IPS DF 6.9 (cell line): ENCODE measurements around the gene METTL13.
A peak's percentile ranks its signal among the peaks of the same experiment; 100 is the strongest.

Source experiments
- DNase-seq: peaks from one replicate; pipeline ENCODE4 v3.0.0-alpha.2; 2013; ENCODE audit warnings: low read depth, low spot score
- H3K27ac ChIP-seq: one replicate; pipeline ENCODE4 v1.5.1; 2013; ENCODE audit warnings: low read length, control low read depth
- H3K27me3 ChIP-seq: 2 replicates; pipeline ENCODE4 v1.6.1; 2013; ENCODE audit warnings: mild to moderate bottlenecking, low read length; ENCODE audit not compliant: control insufficient read depth, insufficient read depth
- H3K36me3 ChIP-seq: 2 replicates; pipeline ENCODE4 v1.6.1; 2013; ENCODE audit warnings: low read length; ENCODE audit not compliant: control insufficient read depth, insufficient read depth
- H3K4me1 ChIP-seq: 2 replicates; pipeline ENCODE4 v1.6.1; 2013; ENCODE audit warnings: low read length; ENCODE audit not compliant: control insufficient read depth, insufficient read depth
- H3K4me3 ChIP-seq: 2 replicates; pipeline ENCODE4 v1.5.1; 2013; ENCODE audit warnings: mild to moderate bottlenecking, low read length
- H3K9me3 ChIP-seq: 2 replicates; pipeline ENCODE4 v1.6.1; 2013; ENCODE audit warnings: low read length, inconsistent platforms; ENCODE audit not compliant: control insufficient read depth, insufficient read depth
- WGBS: extraction: QIAGEN DNeasy Blood & Tissue Kit; methylation state at CpG from one replicate; pipeline ENCODE4 v1.1.7; 2013; ENCODE audit warnings: mixed read lengths, missing lambda C conversion rate; ENCODE audit not compliant: insufficient read length, insufficient coverage; 5-methylcytosine and 5-hydroxymethylcytosine counted together

METTL13 gene

DNA sequence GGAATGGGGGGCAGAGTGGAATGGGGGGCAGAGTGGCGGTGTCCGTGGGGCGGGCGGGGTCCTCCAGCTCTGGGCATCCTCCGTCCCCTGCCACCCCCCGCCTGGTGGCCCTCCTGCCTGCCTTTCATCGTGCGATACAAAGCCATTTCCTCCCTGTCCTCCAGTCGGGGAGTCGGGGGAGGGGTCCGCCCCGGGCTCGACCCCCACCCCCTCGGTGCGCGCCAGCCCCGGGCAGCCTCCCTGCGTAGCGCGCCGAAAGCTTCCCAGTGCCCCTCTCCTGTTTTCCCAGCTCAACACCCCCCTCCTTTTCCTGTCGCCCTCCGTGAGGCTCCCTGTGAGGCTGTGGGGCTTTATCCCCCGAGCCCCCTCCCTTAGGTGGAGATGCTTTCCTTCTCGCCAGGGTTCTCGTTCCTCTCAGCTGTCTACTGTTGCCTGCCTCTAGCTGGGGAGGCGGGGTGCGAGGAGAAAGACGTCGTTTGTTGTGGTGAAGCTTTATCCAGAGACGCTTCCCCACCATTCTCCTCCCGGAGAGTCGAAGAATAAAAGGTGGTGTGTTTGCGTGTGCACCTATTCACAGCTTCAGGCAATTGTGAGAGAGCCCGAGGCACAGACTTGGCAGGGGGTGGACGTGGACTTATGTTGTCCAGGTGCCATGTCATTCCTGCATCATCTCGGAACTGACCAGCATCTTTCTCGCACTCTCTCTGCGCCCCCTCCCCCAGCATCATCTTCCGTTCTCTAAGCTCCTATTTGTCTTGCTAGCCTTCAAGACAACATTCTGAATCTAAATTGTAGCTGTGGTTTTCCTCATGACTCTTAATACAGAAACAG lies 60.7 kb downstream of the METTL13 start:
- no peaks in the 10 kb centered on the region for H3K9me3 ChIP-seq
- H3K27ac ChIP-seq: no peak overlapping the region
- no peaks in the 10 kb centered on the region for H3K36me3 ChIP-seq
- H3K4me3 ChIP-seq: peak overlapping the region; percentile 76; the same call in 1 of the 2 replicates
- DNase-seq: no peak
- H3K4me1 ChIP-seq: 0 out of 2 replicates have a peak, but pooled peaks cover 1% of the 10 kb centered on the region
- H3K27me3 ChIP-seq: no peaks in the 10 kb centered on the region
- no CpG with 5 or more reads among the region's 40 CpGs for WGBS

DNA sequence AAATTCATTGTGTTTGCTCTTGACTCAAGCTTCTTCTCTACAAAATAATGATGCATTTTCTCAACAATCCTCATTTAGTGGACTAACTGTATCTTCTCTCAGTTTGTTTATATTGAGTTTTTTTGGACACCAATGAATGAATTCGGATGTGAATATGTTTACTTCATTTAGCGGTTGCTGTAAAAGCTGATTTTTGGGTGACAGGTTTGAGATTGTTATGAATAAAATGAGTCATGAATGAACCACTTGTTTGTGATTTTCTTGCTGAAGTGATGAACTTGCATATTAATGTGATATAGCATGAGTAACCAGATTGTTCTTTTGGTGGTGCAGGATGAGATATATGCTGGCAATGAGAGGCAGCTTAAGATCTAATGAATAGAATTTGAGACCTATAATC lies 62.9 kb downstream of the METTL13 start:
- Histone ChIP-seq H3K4me1 (0 out of 2 replicates have a peak, but pooled peaks cover 1% of the 10 kb centered on the region), H3K27ac (no peak overlapping the region), H3K27me3 (no peaks in the 10 kb centered on the region), H3K9me3 (no peaks in the 10 kb centered on the region), H3K4me3 (no peak overlapping the region), H3K36me3 (no peaks in the 10 kb centered on the region)
- 100% methylated on average over 1 of the region's 2 CpGs for WGBS
- no peak for DNase-seq

DNA sequence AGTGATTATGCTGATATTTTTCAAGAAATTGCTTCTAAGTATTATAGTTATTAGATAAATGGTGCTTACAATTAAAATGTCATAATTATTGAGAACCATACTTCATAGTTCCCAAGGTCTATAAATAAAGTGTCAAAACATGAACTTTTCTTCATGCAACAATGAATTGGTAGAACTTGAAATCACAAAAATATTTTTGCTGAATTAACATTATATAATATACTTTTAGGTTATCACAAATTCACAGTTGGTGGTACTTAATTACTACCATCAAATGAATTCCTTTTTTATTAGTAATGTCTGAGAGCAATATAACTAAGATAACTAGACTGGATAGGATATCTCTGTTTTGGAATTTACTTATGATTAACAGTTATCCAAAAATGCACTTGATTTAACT lies 64.5 kb downstream of the METTL13 start:
- Histone ChIP-seq H3K9me3 (no peaks in the 10 kb centered on the region), H3K27ac (no peak overlapping the region), H3K36me3 (no peaks in the 10 kb centered on the region), H3K27me3 (no peaks in the 10 kb centered on the region), H3K4me3 (no peak overlapping the region), H3K4me1 (0 out of 2 replicates have a peak, but pooled peaks cover 1% of the 10 kb centered on the region)
- no peak for DNase-seq
